HG02759 (cell line): ENCODE data around the gene KRT79.

Experiments used
- ATAC-seq: cut with Tn5 transposase; IDR thresholded peaks from one replicate; pipeline ENCODE4 v1.9.1; 2021; ENCODE audit warnings: mild to moderate bottlenecking, moderate library complexity; ENCODE audit not compliant: unreplicated experiment

Gene KRT79

DNA sequence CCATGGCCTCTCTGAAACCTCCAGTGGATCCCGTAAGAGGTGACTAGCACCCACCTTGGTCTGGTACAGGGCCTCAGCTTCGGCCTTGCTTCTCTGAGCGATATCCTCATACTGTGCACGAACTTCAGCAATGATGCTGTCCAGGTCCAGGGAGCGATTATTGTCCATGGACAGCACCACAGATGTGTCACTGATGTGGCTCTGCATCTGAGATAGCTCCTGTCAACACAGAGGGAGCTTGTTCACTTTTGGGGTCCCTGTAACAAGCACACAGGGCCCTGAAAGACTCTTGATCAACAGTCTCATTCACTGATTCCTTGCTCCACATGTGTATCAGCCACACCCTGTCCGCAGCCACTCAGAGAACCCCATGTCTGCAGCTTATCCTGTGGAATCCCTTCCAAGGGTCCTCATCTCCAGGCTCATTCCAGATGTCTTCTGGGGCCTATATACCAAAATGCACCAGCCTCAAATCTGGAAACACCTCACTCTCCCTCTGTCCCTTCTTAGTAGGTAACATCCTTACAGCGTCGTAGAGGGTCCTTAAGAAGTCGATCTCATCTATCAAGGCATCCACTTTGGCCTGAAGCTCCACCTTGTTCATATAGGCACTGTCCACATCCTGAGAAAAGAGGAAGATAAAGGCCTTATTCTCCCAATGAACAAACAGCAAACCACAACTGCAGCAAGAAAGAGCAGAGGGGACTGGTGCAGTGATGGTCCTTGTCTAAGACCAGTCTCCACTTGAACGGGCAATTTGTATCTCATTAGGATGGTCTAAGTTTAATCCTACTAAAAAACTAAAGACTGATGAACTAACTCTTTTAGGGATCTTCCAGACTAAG is 41.7 kb downstream of the KRT79 start:
- no peak for ATAC-seq

DNA sequence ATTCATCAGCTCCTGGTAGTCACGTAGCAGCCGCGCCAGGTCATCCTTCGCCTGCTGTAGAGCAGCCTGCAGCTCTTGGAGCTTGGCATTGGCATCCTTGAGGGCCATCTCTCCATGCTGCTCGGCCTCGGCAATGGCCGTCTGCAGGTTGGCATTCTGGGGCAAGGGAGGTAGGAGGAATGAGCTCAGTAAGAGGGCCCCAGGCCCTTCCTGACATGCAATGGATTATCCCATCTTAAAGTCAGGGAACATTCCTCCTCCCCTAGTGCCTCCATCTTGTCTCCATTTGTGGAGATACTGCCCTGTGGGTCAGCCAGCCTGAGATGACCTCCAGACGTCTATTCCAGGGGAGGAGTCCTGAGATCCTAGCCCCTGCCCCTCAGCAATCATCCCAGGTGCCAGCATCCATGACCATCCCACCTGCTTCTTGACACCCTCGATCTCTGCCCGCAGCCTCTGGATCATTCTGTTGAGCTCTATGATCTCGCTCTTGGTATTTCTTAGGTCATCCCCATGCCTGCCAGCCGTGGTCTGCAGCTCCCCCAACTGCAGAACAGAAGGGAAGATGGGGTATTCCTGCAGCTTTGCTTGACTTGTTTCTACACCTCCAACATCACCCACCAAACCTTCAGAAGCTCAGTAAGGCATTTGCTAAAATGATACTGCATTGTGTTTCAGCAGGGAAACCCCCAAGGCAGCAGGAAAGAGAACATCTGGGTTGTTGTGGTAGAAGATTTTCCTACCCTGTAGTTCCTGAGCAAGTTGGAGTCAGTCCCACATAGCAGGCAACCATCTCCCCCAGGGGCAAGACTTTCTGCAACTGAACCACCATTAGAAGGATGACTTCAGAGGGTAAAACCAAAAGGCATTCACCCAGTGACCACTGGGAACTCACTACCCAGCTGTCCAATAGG is 42.6 kb downstream of the KRT79 start:
- no peak for ATAC-seq

- ATAC-seq: no peak
These were observed 43.5 kb downstream of the KRT79 start for GRCh38 chr12:52790427-52791270.

DNA sequence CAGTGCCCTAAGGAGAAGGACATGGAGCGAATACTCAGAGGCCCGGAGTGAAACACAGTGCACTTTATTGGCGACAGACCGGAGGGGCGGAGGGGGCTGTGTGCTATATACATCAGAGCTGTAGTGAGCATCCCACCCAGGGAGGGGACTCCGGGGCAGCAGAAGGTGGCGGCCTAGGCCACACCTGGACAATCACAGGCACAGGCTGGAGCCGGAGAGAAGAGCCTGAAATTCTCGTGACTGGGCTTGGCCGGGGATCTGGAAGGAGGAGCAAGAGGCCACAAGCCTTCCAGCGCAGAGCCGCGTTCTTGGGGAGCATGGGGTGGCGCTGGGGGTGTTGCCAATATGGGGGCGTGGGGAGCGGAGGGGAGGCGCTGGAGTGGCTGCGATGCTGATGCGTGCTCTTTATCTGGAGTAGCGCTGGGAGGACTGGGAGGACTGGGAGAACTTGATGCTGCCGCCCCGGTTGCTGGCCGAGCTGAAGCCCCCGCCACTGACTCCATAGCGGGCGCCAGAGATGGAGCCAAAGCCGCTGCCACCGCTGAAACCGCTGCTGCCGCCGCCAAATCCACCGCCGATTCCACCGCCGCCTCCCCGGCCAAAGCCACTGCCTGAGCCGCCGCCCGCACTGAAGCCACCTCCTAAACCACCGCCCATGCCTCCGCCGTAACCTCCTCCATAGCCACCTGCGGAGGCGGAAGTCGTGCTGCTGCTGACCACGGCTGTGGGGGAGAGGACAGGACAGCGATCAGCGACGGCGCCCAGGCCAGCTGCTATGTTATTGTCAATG is 44.3 kb downstream of the KRT79 start:
- ATAC-seq: no peak

DNA sequence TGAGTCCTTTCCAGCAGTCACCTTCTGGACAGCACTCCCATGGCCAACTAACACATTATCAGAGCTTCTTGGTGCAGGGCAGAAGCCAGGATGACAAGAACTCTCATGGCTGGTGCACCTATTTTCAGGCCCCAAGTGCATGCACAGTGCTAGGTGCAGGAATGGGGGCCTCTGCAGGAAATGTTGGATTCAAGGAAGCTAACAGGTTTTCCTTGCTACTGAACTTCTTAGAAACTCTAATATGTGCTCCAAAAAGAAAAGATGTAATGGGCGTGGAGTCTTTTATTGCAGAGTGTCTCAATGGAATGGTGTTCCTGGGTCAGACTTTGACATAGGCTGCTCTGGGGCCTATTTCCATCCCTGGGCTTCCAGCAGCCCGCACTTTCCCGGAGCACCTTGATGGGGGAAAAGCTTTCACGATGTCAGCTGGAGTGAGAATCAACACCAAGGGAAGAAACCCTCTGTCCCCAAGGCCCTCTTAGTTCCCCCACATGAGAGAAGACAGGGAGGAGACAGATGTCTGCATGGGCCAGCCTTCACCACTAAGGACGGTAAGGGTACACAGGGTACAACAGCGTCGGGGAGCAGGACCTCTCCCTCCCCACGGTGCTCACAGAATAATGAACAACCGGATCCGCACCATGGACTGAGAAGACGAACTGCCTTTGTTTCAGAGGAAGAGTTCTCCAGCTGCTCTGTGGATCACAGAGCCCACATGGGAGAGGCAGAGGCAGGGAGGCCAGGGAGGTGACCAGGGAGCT is 45.1 kb downstream of the KRT79 start:
- no peak for ATAC-seq

DNA sequence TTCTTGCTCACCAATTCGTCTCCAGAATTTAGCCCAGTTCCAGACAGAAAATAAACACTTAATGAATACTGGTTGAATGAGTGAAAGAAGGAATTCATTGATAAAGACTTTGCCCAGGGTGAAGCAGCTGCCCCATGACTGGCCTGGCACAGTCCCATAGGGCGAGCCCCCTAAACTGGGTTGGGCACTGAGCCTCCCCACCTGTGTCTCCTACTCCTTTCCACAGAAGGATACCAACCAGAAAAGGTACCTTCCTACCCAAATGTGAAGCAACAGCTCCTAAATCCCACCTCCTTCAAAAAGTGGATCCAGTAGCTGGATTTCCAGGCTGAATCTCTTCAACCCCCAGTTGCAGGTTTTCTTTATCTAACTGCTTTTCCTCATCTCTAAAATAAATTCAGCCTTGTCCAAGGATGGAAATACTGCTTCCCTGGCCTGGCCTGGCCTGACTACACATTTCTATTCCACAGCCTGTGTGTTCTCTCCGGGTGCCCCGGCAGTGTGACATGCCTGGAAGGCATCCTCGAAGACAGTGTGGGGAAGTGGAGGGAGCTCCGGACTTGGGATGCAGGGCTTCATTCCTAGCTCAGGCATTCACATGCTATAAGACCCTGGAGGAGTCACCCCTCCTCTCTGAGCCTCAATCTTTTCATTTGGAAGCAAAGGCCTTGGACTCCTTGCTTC is 45.8 kb downstream of the KRT79 start:
- no peak for ATAC-seq

DNA sequence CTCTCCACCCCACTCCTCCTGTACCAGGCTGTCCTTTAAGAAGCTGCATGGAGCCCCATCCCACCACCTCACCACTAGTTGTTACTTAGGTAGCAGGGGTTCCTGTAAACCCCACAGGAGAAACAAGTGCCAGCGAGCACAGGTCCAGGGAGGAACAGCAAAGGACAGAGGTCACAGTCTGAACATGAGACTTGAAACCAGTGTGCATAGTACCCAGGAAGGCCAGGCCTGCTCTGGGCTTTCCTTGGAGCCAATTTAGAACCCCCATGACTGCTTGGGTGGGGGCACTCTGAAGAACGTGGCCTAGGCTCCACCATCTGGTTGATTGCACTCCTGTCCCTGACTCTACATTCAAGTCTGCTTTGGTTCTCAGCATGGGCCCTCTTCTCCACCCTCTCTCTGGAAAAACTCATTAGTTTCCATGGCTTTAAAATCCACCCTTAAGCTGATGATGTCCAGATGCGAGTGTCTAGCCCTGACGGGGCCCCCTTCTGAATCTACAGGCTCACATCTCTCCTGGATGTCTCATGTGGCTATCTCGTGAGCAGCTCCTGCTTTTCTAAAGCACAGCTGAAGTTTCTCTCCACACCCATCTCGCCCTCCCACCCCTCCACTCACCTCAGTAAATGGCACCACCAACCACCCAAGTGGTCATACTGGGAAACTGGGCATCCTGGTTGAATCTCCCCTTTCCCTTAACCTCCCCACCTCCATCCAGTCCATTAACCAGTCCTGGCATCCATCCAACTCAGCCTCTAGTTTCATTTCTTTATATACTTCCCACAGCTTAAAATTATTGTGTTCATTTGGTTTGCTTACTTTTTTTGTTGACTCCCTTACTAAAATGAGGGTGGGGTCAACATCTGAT is 46.6 kb downstream of the KRT79 start:
- no peak for ATAC-seq

DNA sequence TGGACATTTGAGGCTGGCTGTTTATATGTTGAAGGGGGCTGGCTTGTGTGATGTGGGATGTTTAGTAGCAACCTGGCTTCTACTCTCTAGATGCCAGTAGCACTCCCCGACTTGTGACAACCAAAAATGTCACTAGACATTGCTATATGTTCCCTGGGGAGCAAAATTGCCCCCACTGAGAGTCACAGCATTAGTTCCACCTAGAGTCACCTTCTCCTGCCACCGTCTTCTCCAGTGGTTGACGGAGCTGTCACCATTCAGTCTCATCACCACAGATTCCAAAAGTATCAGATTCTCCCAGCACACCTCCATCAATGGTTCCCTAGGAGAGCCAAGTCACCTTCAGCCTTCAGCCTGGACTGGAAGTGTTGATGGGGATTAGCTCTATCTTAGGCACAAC is 49.2 kb downstream of the KRT79 start:
- ATAC-seq: no peak

DNA sequence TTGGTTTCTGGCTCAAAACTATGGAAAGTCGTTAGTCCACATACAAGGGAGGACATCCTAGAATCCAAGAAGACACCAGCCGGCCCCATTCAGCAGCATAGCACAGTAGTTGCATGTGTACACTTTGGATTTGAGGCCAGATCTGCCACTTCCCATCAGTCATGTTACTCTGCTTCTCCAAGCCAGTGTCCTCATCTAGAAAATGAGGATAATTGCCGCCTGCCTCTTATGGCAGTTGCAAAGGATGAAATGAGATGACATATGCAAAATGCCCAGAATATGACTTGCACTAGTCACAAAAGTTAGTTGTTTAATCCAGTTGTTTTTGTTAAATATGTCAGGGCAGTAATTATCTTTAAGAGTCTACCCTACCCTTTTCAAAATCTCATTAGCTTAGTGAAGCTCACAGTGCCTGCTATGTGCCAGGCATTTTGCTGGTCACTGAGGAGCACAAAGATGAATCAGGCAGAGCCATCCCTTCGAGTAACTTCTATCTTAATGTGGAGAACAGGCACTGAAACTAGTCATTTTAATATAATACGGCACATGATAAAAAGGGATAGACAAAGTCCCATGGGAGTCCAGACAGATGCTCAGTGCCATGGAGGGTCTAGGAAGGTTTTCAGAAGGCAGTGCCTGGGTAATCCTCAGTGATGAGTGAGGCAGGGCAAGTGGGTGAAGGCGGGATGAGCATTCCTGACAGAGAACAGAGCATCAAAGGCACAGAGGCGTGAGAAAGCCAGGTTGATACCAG is 50.4 kb downstream of the KRT79 start:
- no peak for ATAC-seq

DNA sequence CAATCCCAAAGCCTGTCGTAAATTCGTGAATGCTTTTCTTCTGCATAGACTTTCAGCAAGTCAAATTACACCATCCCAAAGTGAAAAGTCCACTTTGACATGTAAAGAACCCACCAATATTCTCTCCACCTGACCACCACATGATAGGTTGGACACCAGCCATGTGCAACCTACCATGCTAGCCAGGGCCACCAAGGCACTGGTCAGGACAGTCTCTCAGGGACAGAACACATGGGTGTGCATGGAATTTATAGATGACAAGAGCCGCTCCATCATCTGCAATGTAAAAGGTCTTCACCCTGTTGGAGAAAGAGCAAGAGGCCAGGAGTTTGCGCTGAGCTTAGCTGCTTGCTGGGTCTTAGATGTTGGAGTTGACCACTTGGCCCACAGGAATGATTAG is 51.6 kb downstream of the KRT79 start:
- no peak for ATAC-seq

- no peak for ATAC-seq
These were observed 52.6 kb downstream of the KRT79 start for GRCh38 chr12:52781399-52782082.

GRCh38 chr12:52779914-52780313 is 54.2 kb downstream of the KRT79 start:
- no peak for ATAC-seq

- no peak for ATAC-seq
These were observed 55.3 kb downstream of the KRT79 start for GRCh38 chr12:52778833-52779232.

GRCh38 chr12:52777566-52777965 is 56.5 kb downstream of the KRT79 start:
- no peak for ATAC-seq

- no peak for ATAC-seq
These were observed 57.2 kb downstream of the KRT79 start, which contains the start of gene KRT76 for GRCh38 chr12:52776913-52777395. KRT76 (minus strand) TSS chr12:52777345; CDS start chr12:52777291, 54 bp downstream.

- ATAC-seq: no peak
These were observed 57.7 kb downstream of the KRT79 start for GRCh38 chr12:52776435-52776834.
